ENCODE results near the gene NFKBIZ. TPM values are rescaled to one million over a fixed set of nuclear protein-coding genes. Genes with fewer than 3 reads are reported as not detected.

Gene NFKBIZ
- total and polyA plus RNA-seq, 9 of the 15 experiments (the other 6 are each of a cell fraction or from before 2014, with no cell fraction given): 1.2 to 13.7 (median 5.7) TPM

- FAIRE-seq: no peak
- TF ChIP-seq SAFB2 (IDR thresholded peaks at IDR 0.05; ENCODE audit: borderline replicate concordance, low read depth, low read length, severe bottlenecking) (no peak), HES1 (IDR thresholded peaks at IDR 0.05; ENCODE audit: low read depth) (no peak), XRCC5 (IDR thresholded peaks at IDR 0.05; ENCODE audit: low read depth, low read length) (no peak), RBM22 (IDR thresholded peaks at IDR 0.05; ENCODE audit: low read depth, low read length, poor library complexity, severe bottlenecking) (no peak), ELF4 (CRISPR knock-in tag; IDR thresholded peaks at IDR 0.05) (no peak), NFATC3 (IDR thresholded peaks at IDR 0.05) (no peak), ZFP36 (IDR thresholded peaks at IDR 0.05; ENCODE audit: low read depth, low read length, partially characterized antibody) (no peak), CLOCK (CRISPR knock-in tag; IDR thresholded peaks at IDR 0.05; ENCODE audit: borderline replicate concordance) (no peak), ZNF57 (CRISPR knock-in tag; IDR thresholded peaks at IDR 0.05) (no peak)
- no peak for DNase-seq (ENCODE audit: extremely low read depth in 1 of 4, low spot score in 3 of 4)
- ChIA-PET POLR2A (interaction anchor here (0.6 to 1.1 kb wide), 2 partner anchors 14 to 28 kb away, joined by 3 to 4 read pairs; no protein-coding TSS in a partner anchor), CTCF (ENCODE audit: low intra/inter-chr PET ratio) (no interaction called here)
- Histone ChIP-seq H3K36me3 (ENCODE audit: control insufficient read depth, insufficient read depth, low read length) (peaks cover 71% of the 10 kb centered on the region), H3K4me2 (ENCODE audit: insufficient read depth, low read length) (no peak overlapping the region), H3K27ac (ENCODE audit: extremely low read depth, low read depth, low read length) (no peak overlapping the region), H3K9me3 (replicated peaks; ENCODE audit: control insufficient read depth, insufficient read depth, low read depth, low read length) (no peaks in the 10 kb centered on the region), H3K79me2 (ENCODE audit: control insufficient read depth, insufficient read depth, low read length) (peaks cover 25% of the 10 kb centered on the region), H3K4me1 (replicated peaks in 1 of 2; ENCODE audit: control insufficient read depth in 2 of 2, insufficient read depth in 2 of 2, low read length in 2 of 2) (peaks cover 2 to 6% of the 10 kb centered on the region in 2 experiments; a peak in 2 of 5 replicates), H4K20me1 (replicated peaks; ENCODE audit: control insufficient read depth, insufficient read depth, low read length) (peaks cover 6% of the 10 kb centered on the region; the same call in 1 of the 2 replicates), H3K9ac (ENCODE audit: insufficient read depth in 1 of 2, low read depth in 2 of 2, low read length in 2 of 2) (no peak overlapping the region), H3K4me3 (no peak overlapping the region), H2AFZ (ENCODE audit: low read depth, low read length) (no peak overlapping the region), H3K9me1 (ENCODE audit: control insufficient read depth, insufficient read depth, low read length) (no peaks in the 10 kb centered on the region), H3K27me3 (ENCODE audit: control insufficient read depth in 2 of 2, insufficient read depth in 2 of 2, low read length in 2 of 2) (no peaks in the 10 kb centered on the region)
- BruUV-seq (replicated peaks): no TSS peak
- in situ Hi-C loops (cut with MboI) (no loop called here), intact Hi-C loops (cut with micrococcal nuclease) (no loop called here)
- ATAC-seq: no peak
- WGBS (ENCODE audit: insufficient coverage, low coverage, missing lambda C conversion rate): 88% methylated on average over 3 of the region's 3 CpGs
Measured at GRCh38 chr3:101853982-101854381, 4.7 kb downstream of the NFKBIZ start.
